HEK293 (cell line): ENCODE results near the gene MOB2.

Experiments used
- BCL11A ChIP-seq: fragments of 450-650 bp; formaldehyde crosslinking; IDR thresholded peaks from 2 replicates; pipeline ENCODE4 v1.5.1; 2016; ENCODE audit warnings: low read depth, missing biosample characterization, missing genetic modification characterization
- KLF1 ChIP-seq: fragments of 450-650 bp; formaldehyde crosslinking; IDR thresholded peaks from 2 replicates; pipeline ENCODE4 v1.5.1; 2016; ENCODE audit warnings: missing biosample characterization, missing genetic modification characterization
- ZNF362 ChIP-seq: fragments of 450-650 bp; formaldehyde crosslinking; IDR thresholded peaks from 2 replicates; pipeline ENCODE4 v1.5.1; 2016; ENCODE audit warnings: missing biosample characterization, missing genetic modification characterization
- ZNF549 ChIP-seq: fragments of 450-650 bp; IDR thresholded peaks from 2 replicates; pipeline ENCODE4 v1.5.1; 2018; ENCODE audit warnings: missing biosample characterization, missing genetic modification characterization, mild to moderate bottlenecking, inconsistent platforms, moderate library complexity
- ZNF626 ChIP-seq: fragments of 450-650 bp; sonication (Bioruptor Pico); formaldehyde crosslinking; IDR thresholded peaks from 2 replicates; pipeline ENCODE4 v1.5.1; 2018; ENCODE audit warnings: missing biosample characterization, missing genetic modification characterization, inconsistent platforms

- TF ChIP-seq ZNF549 (tag by site-specific recombination) (no peak), BCL11A (tag by site-specific recombination) (no peak), KLF1 (tag by site-specific recombination) (no peak), ZNF362 (tag by site-specific recombination) (no peak), ZNF626 (tag by site-specific recombination) (no peak)
Measured at GRCh38 chr11:1419811-1420210, 66.8 kb downstream of the MOB2 start.
